HG02763 (cell line): ENCODE results near the gene SIPA1L2.
A peak's percentile ranks its signal among the peaks of the same experiment; 100 is the strongest.

ENCODE experiments used
- ATAC-seq: cut with Tn5 transposase; IDR thresholded peaks from one replicate; pipeline ENCODE4 v1.9.1; 2021; ENCODE audit warnings: mild to moderate bottlenecking, moderate library complexity; ENCODE audit not compliant: unreplicated experiment

Gene SIPA1L2

GRCh38 chr1:232644209-232644608 is 14.3 kb upstream of the SIPA1L2 start:
- no peak for ATAC-seq

GRCh38 chr1:232643251-232643650 is 13.3 kb upstream of the SIPA1L2 start:
- no peak for ATAC-seq

GRCh38 chr1:232641507-232641906 is 11.6 kb upstream of the SIPA1L2 start:
- ATAC-seq = no peak

GRCh38 chr1:232636799-232637198 is 6.9 kb upstream of the SIPA1L2 start:
- no peak for ATAC-seq

- ATAC-seq = no peak
Observed at GRCh38 chr1:232635778-232636356, 5.9 kb upstream of the SIPA1L2 start.

GRCh38 chr1:232635279-232635678 is 5.3 kb upstream of the SIPA1L2 start:
- ATAC-seq = no peak

- ATAC-seq = no peak
Observed at GRCh38 chr1:232634096-232634495, 4.2 kb upstream of the SIPA1L2 start.

- no peak for ATAC-seq
Observed at GRCh38 chr1:232630894-232631195, 912 bp upstream of the SIPA1L2 start.

- ATAC-seq = peak; percentile 33
Observed at GRCh38 chr1:232629250-232630046, 485 bp downstream of the SIPA1L2 start.

- ATAC-seq = no peak
Observed at GRCh38 chr1:232628335-232629249, 1.3 kb downstream of the SIPA1L2 start.

GRCh38 chr1:232627645-232628334 is 2.1 kb downstream of the SIPA1L2 start:
- no peak for ATAC-seq

- no peak for ATAC-seq
Observed at GRCh38 chr1:232627171-232627570, 2.8 kb downstream of the SIPA1L2 start.

- ATAC-seq = no peak
Observed at GRCh38 chr1:232626452-232626851, 3.5 kb downstream of the SIPA1L2 start.

GRCh38 chr1:232625319-232625868 is 4.5 kb downstream of the SIPA1L2 start:
- no peak for ATAC-seq

GRCh38 chr1:232624546-232625281 is 5.2 kb downstream of the SIPA1L2 start:
- ATAC-seq = no peak

- no peak for ATAC-seq
Observed at GRCh38 chr1:232622981-232623380, 7.0 kb downstream of the SIPA1L2 start.

- ATAC-seq = no peak
Observed at GRCh38 chr1:232622378-232622777, 7.6 kb downstream of the SIPA1L2 start.

- no peak for ATAC-seq
Observed at GRCh38 chr1:232621050-232621449, 8.9 kb downstream of the SIPA1L2 start.

- no peak for ATAC-seq
Observed at GRCh38 chr1:232620356-232620969, 9.5 kb downstream of the SIPA1L2 start.

- no peak for ATAC-seq
Observed at GRCh38 chr1:232617237-232617636, 12.7 kb downstream of the SIPA1L2 start.
